ENCODE measurements around the gene NR5A1. TPM values are rescaled to one million over a fixed set of nuclear protein-coding genes. Genes with fewer than 3 reads are reported as not detected.
A peak's percentile ranks its signal among the peaks of the same experiment; 100 is the strongest.

Gene NR5A1
- total RNA-seq, 4 donors from 2014 or later, result not detected

DNA sequence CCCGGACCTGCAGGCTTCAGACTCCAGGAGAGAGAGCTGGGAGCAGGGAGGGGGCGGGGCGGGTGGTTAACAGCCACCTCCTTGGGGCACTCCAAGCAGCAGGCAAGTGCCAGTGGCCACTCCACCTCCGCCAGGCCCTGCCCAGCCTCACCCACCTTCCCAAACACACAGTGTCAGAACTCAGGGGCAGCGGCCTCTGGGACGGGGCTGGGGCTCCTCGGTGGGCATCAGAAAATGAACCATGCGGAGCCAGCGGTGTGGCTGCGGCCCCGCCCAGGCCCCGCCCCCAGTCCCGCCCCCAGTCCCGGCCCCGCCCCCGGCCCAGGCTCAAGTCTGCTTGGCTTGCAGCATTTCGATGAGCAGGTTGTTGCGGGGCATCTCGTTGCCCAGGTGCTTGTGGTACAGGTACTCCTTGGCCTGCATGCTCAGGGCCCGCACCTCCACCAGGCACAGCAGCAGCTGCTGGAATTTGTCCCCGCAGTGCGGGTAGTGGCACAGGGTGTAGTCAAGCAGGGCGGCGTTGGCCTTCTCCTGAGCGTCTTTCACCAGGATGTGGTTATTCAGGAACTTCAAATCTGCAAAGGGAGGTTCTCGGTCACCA lies 24.7 kb downstream of the NR5A1 start:
- WGBS, result 71% methylated on average over 7 of the region's 26 CpGs
- DNase-seq (ENCODE audit: low spot score in 2 of 2), result no peak
- TF ChIP-seq EP300 (IDR thresholded peaks at IDR 0.05), result no peak
- TF ChIP-seq POLR2A (IDR thresholded peaks at IDR 0.05), result no peak
- TF ChIP-seq POLR2AphosphoS5 (IDR thresholded peaks at IDR 0.05), result no peak
- TF ChIP-seq CTCF (IDR thresholded peaks at IDR 0.05), result no peak
- Histone ChIP-seq H3K4me1 (peaks cover 8% of the 10 kb centered on the region), H3K9me3 (no peaks in the 10 kb centered on the region), H3K36me3 (no peaks in the 10 kb centered on the region), H3K27ac (no peak overlapping the region), H3K27me3 (peaks cover 91% of the 10 kb centered on the region), H3K4me3 (no peak overlapping the region)

DNA sequence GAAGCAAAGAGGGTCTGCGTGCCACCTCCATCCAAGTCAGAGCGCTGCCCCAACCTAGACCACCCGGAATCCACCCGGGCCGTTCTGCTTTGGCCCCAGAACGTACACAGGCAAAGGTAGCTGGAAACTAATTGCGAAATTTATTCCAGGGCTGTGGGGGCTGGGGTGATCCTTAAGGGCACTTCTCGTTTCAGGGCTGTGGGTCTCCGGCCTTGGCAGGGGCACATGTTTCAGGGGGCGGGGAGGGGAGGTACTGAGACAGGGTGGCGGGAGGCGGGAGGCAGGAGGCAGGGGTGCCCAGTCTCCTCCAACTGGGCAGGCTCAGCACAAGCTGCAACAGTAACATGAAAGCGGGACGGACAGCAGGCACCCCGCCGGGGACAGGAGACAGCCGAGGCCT lies 26.1 kb downstream of the NR5A1 start:
- no peak overlapping the region for H3K27ac ChIP-seq
- DNase-seq (ENCODE audit: low spot score in 2 of 2), result no peak
- H3K4me1 ChIP-seq, result peaks cover 10% of the 10 kb centered on the region
- H3K27me3 ChIP-seq, result peaks cover 91% of the 10 kb centered on the region
- no peak overlapping the region for H3K4me3 ChIP-seq
- H3K36me3 ChIP-seq, result no peaks in the 10 kb centered on the region
- H3K9me3 ChIP-seq, result no peaks in the 10 kb centered on the region
- TF ChIP-seq CTCF (IDR thresholded peaks at IDR 0.05) (no peak), EP300 (IDR thresholded peaks at IDR 0.05) (no peak), POLR2AphosphoS5 (IDR thresholded peaks at IDR 0.05) (no peak), POLR2A (IDR thresholded peaks at IDR 0.05) (no peak)
- 73% methylated on average over 16 of the region's 17 CpGs for WGBS

GRCh38 chr9:124480621-124480981 lies 26.6 kb downstream of the NR5A1 start:
- Histone ChIP-seq H3K27me3 (peaks cover 91% of the 10 kb centered on the region), H3K9me3 (no peaks in the 10 kb centered on the region), H3K4me3 (no peak overlapping the region), H3K27ac (no peak overlapping the region), H3K36me3 (no peaks in the 10 kb centered on the region), H3K4me1 (peaks cover 10% of the 10 kb centered on the region)
- DNase-seq (ENCODE audit: low spot score in 2 of 2), result no peak
- WGBS, result 26% methylated on average over 5 of the region's 7 CpGs
- peak in 1 of 2 donors; percentile 16 for TF ChIP-seq CTCF (IDR thresholded peaks at IDR 0.05)
- TF ChIP-seq POLR2A (IDR thresholded peaks at IDR 0.05), result no peak

- no peak for DNase-seq (ENCODE audit: low spot score in 2 of 2)
- WGBS, result 72% methylated on average over 6 of the region's 6 CpGs
- no peak overlapping the region for H3K27ac ChIP-seq
- no peak overlapping the region for H3K4me3 ChIP-seq
- no peak for TF ChIP-seq POLR2A (IDR thresholded peaks at IDR 0.05)
- no peak for TF ChIP-seq EP300 (IDR thresholded peaks at IDR 0.05)
- TF ChIP-seq POLR2AphosphoS5 (IDR thresholded peaks at IDR 0.05), result no peak
- TF ChIP-seq CTCF (IDR thresholded peaks at IDR 0.05), result no peak
- H3K9me3 ChIP-seq, result no peaks in the 10 kb centered on the region
- H3K27me3 ChIP-seq, result peaks cover 91% of the 10 kb centered on the region
- H3K4me1 ChIP-seq, result peaks cover 10% of the 10 kb centered on the region
- no peaks in the 10 kb centered on the region for H3K36me3 ChIP-seq
Observed at GRCh38 chr9:124479947-124480620, 27.1 kb downstream of the NR5A1 start.

- 79% methylated on average over 11 of the region's 16 CpGs for WGBS
- TF ChIP-seq CTCF (IDR thresholded peaks at IDR 0.05), result no peak
- no peak for TF ChIP-seq EP300 (IDR thresholded peaks at IDR 0.05)
- TF ChIP-seq POLR2AphosphoS5 (IDR thresholded peaks at IDR 0.05), result no peak
- no peak for TF ChIP-seq POLR2A (IDR thresholded peaks at IDR 0.05)
- H3K36me3 ChIP-seq, result no peaks in the 10 kb centered on the region
- DNase-seq (ENCODE audit: low spot score in 2 of 2), result no peak
- H3K4me3 ChIP-seq, result no peak overlapping the region
- H3K9me3 ChIP-seq, result no peaks in the 10 kb centered on the region
- H3K27me3 ChIP-seq, result peaks cover 92% of the 10 kb centered on the region
- H3K27ac ChIP-seq, result no peak overlapping the region
- peaks cover 10% of the 10 kb centered on the region for H3K4me1 ChIP-seq
Observed at GRCh38 chr9:124479371-124479770, 27.8 kb downstream of the NR5A1 start.

Measured in suprapubic skin (tissue), 4 donors.